Stimulated activated CD8-positive, alpha-beta memory T cell treated with anti-CD3 and anti-CD28 coated beads, Interleukin-2, amount 100 ng/mL, for 48 hours (primary cell): ENCODE measurements around the gene FBXW8.
"Not testable (repeated sequence)": the region's sequence is repeated elsewhere in the genome, so short reads cannot be mapped to it uniquely, and the experiment has no call there.

Experiments
- DNase-seq, 2 donors: peaks; one replicate each; pipeline ENCODE4 v3.0.0-alpha.2; 2020; ENCODE audit warnings: low read depth in 2 of 2

Gene FBXW8

GRCh38 chr12:117053050-117053400 lies 142.3 kb downstream of the FBXW8 start:
- no peak for DNase-seq

DNA sequence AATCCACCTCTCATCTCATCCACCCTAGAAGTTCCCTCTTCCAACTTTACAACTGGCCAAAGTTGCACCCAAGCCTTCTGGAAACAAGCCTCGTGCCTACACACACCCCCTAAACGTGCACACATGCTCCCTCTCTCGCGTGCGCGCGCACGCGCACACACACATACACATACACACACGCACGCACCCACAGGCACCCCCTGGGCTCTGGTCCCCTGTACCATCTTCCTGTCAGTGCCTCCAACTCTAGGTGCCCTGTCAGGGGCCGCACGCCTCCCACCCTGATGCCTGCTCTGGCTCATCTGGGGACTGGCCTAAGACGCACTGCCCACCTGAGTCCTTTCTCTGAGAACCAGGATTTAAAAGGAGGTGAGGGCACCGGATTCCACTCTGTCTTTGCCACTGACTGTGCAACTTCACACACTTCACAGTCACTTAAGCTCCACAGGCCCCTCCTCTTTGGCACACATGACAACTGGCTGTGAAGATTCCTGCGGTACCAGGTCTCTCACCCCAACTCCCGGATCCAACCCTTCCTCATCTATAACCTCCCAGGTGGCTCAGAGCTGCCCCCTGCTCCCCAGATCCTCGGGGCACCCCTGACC lies 142.9 kb downstream of the FBXW8 start:
- DNase-seq, result no peak

GRCh38 chr12:117054279-117054678 lies 143.5 kb downstream of the FBXW8 start:
- DNase-seq, result no peak

DNA sequence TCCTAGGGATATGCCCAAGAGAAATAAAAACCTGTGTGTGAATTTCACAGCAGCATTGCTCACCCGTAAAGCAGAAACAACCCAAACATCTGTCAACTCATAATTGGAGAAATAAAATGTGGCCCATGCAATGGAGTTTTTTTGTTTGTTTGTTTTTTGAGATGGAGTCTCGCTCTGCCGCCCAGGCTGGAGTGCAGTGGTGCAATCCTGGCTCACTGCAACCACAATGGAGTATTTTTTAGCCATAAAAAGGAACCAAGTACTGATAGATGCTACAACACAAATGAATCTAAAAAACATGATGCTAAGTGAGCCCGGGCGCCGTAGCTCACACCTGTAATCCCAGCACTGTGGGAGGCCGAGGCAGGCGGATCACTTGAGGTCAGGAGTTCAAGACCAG lies 146.9 kb downstream of the FBXW8 start:
- not testable (repeated sequence) for DNase-seq

DNA sequence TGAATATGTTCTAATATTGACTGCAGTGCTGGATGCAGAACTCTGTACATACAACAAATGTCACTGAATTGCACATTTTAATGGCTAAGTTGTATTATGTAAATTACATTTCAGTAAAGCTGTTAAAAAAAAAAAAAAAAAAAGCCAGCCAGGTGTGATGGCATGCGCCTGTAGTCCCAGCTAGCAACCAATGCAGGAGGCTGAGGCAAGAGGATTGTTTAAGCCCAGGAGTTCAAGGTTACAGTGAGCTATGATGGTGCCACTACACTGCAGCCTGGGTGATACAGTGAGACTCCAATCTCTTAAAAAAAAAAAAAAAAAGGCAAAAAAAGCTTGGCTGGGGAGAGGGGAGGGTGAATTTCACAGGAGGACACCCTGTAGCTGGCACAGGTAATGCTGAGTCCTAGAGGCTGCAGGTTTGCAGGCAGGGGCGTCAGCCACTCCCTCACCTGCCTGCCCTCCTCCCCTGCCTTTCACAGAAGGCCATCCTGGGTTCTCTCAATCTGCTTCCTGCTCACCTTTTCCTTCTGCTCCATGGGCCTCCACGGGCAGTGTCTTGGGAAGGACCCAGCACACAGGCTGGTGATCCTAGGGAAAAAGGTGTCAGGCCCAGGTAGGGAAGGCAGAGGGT lies 147.8 kb downstream of the FBXW8 start:
- no peak for DNase-seq

DNA sequence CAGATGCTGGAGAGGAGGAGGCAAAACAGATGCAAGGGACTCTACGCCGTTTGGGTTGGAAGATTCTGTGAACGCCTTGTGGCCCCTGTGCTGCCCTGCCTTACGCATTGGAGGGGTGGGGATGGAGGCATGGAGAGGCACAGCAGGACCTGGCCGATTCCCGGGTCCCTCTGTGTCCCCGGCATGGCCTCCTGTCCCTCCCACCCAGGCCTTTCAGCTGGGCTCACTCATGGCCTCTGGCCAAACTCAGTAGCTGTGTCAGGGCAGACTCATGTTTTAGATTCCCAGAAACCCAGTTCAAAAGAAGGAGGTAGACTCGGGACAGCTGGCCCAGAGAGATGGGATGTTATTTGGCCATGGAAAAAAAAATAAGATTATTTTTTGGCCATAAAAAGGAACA lies 148.4 kb downstream of the FBXW8 start:
- no peak for DNase-seq

- DNase-seq, result no peak
Observed at GRCh38 chr12:117060246-117060928, 149.6 kb downstream of the FBXW8 start.

DNA sequence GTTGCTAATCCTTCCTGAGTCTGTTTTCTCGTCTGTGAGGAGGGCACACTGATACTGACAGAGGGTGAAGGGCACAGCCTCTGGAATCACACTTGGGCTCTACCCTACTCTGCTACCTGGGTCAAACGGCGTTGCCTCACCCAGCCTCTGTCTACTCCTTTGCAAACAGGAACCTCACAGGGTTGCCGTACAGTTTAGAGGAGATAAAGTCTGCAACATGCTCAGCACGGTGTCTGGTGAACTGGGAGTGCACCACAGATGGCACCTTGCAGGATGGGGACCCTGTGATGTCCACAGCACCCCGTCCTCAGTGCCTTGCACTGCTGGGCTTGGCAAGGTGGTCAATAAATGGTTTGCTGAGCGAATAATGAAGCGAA lies 150.2 kb downstream of the FBXW8 start:
- DNase-seq, result no peak

- no peak for DNase-seq
Observed at GRCh38 chr12:117061555-117062079, 150.9 kb downstream of the FBXW8 start.

DNA sequence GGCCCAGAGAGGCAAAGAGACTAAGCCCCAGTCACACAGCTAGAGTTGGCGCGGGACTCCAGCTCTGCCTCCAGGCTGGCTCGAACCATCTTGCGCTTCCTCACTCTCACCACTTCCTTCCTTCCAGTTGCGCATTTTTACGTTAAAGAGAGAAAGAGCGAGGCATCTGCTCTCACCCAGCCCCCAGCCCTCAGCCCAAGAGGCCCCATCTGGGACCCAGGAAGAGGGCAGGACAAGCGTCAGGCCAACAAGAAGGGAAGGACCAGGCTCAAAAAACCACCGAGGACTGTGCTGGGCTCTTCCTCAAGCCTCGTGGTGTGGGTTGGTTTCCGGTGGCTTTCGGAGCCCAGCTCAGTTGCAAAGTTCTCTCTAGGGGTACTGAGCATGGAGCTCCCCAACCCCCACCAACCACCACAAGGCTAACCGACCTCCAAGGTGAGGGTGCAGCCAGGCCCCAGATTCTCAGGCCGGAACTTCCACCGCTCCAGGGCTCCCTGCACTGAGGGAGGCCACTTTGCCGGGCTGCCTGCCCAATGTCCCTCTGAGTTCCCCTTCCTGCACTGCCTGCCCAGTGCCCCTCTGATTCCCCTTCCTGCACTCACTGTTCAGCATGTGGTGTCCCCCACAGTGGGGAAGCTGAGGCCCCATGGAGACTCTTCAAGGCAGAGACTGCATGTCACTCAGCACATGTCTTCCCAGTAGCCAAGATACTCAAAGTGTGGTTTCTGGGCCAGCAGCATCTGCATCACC lies 152.6 kb downstream of the FBXW8 start:
- DNase-seq, result peak; percentile 14 to 25

GRCh38 chr12:117064049-117064448 lies 153.3 kb downstream of the FBXW8 start:
- DNase-seq, result no peak

DNA sequence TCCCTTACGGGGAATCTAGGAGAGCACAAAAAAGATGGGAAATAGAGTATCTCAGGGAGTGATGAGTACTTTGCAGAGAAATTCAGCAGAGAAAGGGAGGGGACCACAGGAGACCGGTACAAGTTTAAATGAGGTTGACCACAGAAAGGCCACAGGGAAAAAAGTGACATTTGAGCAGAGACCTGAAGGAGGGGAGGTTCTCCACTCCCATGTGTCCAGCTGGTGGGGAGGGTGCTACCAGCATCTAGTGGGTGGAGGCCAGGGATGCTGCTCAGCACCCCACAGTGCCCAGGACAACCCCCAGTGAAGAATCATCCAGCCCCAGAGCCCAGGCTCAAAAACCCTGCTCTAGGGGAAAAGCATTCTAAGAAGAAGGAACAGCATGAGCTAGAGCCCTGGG lies 153.8 kb downstream of the FBXW8 start:
- DNase-seq, result no peak

DNA sequence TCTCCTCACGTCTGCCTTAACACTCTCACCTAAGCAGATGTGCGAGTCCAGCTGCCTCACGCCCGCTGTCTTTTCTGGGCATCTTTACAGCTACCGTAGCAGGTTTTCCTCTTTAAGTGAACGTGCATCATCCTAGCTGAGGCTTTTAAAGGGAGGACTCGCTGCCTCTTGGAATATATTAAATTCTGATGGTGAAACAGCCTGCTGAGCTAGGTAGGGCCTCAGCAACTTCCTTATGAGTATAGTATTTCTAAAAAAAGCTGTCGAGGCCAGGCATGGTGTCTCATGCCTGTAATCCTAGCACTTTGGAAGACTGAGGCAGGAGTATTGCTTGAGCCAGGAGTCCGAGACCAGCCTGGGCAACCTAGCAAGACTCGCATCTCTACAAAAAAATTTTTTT lies 156.3 kb downstream of the FBXW8 start:
- no peak for DNase-seq

DNA sequence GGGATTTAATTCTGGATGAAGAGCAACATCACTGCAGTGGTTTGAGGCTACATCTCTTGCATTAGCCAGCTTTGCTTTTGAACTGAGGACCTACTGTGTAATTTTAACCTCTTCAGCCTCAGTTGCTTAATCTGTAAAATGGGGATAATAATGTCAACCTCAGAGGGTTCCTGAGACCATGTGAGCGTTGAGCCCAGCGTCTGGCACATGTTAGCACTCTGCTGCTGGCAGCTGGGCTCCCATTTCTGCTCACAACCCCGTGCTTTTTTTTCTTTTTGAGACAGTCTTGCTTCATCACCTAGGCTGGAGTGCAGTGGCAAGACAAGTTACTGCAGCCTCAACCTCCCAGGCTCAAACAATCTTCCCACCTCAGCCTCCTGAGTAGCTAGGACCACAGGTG lies 156.9 kb downstream of the FBXW8 start:
- DNase-seq, result no peak

DNA sequence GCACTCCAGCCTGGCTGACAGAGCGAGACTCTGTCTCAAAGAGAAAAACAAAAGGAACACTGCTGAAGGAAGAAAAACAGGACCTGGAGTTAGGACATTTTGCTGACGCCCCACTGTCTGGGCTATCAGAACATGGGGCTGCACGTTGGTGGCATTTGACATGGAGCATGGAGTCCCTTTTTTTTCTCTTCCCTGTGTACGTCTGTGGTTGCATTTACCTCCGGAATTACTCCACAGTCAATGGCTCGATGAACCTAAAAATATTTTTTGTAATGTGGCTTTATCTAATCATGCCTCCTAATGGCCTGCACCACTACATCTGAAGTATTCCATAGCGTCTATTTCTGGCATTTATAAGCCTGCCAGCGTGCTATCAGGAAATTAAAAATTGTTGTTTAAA lies 157.7 kb downstream of the FBXW8 start:
- no peak for DNase-seq

DNA sequence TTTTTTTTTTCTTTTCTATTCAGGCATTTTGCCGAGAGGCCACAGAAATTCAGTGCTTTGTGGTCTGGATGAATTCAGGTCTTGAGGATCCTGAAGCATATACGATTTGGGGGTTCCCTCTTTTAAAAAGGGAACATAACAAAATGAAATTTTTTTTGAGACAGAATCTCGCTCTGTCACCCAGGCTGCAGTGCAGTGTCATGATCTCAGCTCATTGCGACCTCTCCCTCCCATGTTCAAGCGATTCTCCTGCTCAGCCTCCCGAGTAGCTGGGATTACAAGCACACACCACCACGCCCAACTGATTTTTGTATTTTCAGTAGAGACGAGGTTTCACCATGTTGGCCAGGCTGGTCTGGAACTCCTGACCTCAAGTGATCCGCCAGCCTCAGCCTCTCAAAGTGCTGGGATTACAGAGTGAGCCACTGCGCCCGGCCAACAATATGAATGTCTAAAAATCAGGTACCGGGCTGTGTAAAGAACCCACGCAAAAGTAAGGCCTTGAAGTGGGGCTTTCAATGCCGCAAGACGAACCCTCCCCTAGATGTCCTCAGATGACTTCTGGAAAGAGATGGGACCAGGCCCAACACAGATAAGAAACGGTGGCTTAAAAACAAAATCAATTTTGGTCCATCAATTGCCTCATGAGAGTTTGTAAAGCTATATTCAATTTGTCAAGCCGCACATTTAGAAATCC lies 158.5 kb downstream of the FBXW8 start:
- DNase-seq, result no peak

- DNase-seq, result no peak
Observed at GRCh38 chr12:117069926-117070900, 159.5 kb downstream of the FBXW8 start.

DNA sequence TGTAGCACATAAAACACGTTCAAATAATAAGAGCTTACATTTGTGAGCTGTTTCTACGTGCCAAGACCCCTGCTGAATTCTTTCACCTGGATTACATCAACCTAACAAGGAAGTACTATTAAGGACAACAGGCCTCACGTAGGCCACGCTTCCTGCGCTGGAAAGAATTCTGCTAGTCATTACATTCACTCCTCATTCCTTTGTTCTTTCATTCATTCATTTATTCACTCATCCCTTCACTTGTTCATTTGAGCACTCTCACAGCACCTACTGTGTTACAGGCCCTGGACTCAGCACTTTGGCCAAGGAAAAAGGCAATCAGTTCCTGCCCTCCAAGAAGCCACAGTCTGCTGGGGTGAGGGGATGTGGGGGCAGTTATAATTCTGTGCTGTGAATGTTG lies 160.3 kb downstream of the FBXW8 start:
- DNase-seq, result no peak

DNA sequence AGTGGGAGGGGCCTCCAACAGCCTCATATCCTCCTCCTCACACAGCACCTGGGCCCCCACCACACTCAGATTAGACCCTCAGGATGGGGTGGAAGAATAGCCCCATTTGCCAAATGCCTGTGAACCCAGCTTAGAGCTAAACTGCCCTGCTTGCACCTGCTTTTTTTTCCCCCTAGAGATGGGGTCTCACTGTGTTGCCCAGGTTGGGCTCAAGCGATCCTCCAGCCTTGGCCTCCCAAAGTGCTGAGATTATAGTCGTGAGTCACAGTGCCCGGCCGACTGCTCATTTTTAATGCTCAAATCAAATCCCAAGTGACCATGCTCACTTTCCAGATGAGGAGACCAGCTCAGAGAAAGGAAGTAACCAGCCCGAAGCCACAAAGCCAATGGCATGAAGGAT lies 161.4 kb downstream of the FBXW8 start:
- no peak for DNase-seq

- no peak for DNase-seq
Observed at GRCh38 chr12:117072736-117073490, 162.2 kb downstream of the FBXW8 start.
